T-helper 2 cell treated with Interferon-gamma antibody and Interleukin-4, amounts not matched to agents 5 μg/mL and 100 μg/mL, for 36 hours (primary cell): Measurements from ENCODE around the gene SMPD1.
"Not testable (repeated sequence)": the region's sequence is repeated elsewhere in the genome, so short reads cannot be mapped to it uniquely, and the experiment has no call there.

Experiments
- DNase-seq: peaks from one replicate; pipeline ENCODE4 v3.0.0; 2021; ENCODE audit warnings: low spot score
- H3K27ac Mint-ChIP-seq: one replicate; pipeline ENCODE4 v1.8.0; 2021; ENCODE audit warnings: mild to moderate bottlenecking, mixed read lengths
- H3K27me3 Mint-ChIP-seq: one replicate; pipeline ENCODE4 v1.8.0; 2021; ENCODE audit warnings: low read depth, mixed read lengths
- H3K36me3 Mint-ChIP-seq: one replicate; pipeline ENCODE4 v1.8.0; 2021; ENCODE audit warnings: low read depth, mixed read lengths
- H3K4me1 Mint-ChIP-seq: one replicate; pipeline ENCODE4 v1.8.0; 2021; ENCODE audit warnings: low read depth, mixed read lengths
- H3K4me3 Mint-ChIP-seq: one replicate; pipeline ENCODE4 v1.8.0; 2022; ENCODE audit warnings: mild to moderate bottlenecking, moderate library complexity, mixed read lengths
- H3K9me3 Mint-ChIP-seq: one replicate; pipeline ENCODE4 v1.8.0; 2021; ENCODE audit warnings: mixed read lengths

The SMPD1 gene

DNA sequence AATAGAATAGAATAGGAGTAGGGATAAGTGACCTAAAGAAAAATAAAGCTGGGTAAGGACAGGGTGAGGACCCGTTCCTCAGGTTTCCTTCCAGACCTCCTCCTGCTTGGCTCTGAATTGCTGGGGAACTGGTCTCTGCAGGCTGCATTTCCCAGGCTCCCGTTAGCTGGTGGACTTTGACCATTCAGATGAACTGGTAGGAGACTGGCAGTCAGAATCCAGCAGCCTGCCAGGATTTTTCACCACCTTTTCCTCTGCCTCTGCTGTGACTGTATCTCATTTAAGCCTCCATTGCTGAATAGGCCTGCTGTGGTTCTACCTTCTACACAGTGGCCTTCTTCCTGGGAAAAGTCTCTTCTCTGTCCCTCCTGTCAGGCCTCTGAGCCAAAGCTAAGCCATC is 24.6 kb upstream of the SMPD1 start:
- Mint-ChIP-seq H3K4me3 (no peak overlapping the region), H3K27me3 (no peaks in the 10 kb centered on the region), H3K36me3 (no peaks in the 10 kb centered on the region), H3K9me3 (no peaks in the 10 kb centered on the region), H3K4me1 (no peaks in the 10 kb centered on the region), H3K27ac (no peak overlapping the region)
- no peak for DNase-seq

- no peak for DNase-seq
- Mint-ChIP-seq H3K4me3 (no peak overlapping the region), H3K27ac (no peak overlapping the region), H3K27me3 (no peaks in the 10 kb centered on the region), H3K4me1 (peaks cover 4% of the 10 kb centered on the region), H3K9me3 (no peaks in the 10 kb centered on the region), H3K36me3 (no peaks in the 10 kb centered on the region)
Measured at GRCh38 chr11:6371825-6372224, 18.4 kb upstream of the SMPD1 start.

GRCh38 chr11:6377902-6378639 is 12.2 kb upstream of the SMPD1 start:
- H3K36me3 Mint-ChIP-seq = no peaks in the 10 kb centered on the region
- H3K9me3 Mint-ChIP-seq = no peaks in the 10 kb centered on the region
- H3K27me3 Mint-ChIP-seq = no peaks in the 10 kb centered on the region
- peak overlapping the region; percentile 81 for H3K27ac Mint-ChIP-seq
- DNase-seq = no peak
- H3K4me1 Mint-ChIP-seq = peaks cover 23% of the 10 kb centered on the region
- H3K4me3 Mint-ChIP-seq = peak overlapping the region; percentile 43

DNA sequence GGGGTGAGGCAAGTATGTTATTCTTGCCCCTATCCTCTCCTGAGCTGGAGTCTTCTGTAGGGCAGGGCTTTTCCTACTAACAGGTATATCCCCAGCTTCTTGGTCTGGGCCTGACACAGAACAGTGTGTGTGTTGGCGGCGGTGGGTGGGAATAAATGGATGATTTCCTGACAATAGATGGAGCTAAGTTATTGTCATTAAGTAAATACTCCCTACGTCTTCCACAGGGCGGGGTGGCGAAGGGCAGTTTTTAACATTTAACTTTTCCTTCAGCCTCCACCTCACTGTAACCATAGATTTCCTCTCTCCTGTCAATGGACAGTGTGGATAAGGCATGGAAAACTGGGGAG is 11.7 kb upstream of the SMPD1 start:
- peaks cover 23% of the 10 kb centered on the region for H3K4me1 Mint-ChIP-seq
- H3K9me3 Mint-ChIP-seq = no peaks in the 10 kb centered on the region
- DNase-seq = no peak
- H3K27ac Mint-ChIP-seq = peak overlapping the region; percentile 81
- no peaks in the 10 kb centered on the region for H3K27me3 Mint-ChIP-seq
- H3K36me3 Mint-ChIP-seq = no peaks in the 10 kb centered on the region
- H3K4me3 Mint-ChIP-seq = peak overlapping the region; percentile 43

DNA sequence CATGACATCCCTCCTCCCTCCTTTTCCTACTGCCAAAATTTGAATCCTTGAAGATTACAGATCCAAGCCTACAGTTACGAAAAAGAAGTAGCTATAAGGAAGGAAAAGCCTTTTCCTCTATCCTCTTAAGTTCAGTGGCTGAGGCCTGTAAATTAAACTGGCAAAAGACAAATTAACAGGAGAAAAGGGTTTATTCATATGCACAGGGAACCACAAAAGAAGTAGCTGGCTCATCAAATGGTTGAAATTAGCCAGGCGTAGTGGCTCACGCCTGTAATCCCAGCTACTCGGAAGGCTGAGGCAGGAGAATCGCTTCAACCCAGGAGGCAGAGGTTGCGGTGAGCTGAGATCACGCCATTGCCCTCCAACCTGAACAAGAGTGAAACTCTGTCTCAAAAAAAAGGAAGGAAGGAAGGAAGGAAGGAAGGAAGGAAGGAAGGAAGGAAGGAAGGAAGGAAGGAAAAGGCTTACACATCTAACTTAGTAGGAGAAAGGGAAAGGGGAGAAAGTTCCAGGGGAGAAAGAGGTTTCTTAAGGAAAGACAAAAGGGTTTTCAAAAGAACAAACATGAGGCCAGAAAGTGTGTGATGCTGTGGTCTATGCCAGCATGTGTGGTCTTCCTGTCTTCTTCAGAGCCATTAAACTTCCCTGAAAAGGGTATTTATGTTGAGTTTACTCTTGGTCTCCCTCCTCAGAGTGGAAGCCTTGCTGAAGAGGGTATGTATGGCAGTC is 5.1 kb upstream of the SMPD1 start:
- DNase-seq = no peak
- Mint-ChIP-seq H3K4me3 (no peak overlapping the region), H3K36me3 (no peaks in the 10 kb centered on the region), H3K27me3 (peaks cover 2% of the 10 kb centered on the region), H3K9me3 (no peaks in the 10 kb centered on the region), H3K27ac (no peak overlapping the region), H3K4me1 (peaks cover 17% of the 10 kb centered on the region)

GRCh38 chr11:6387811-6388599 is 2.3 kb upstream of the SMPD1 start:
- DNase-seq = no peak
- Mint-ChIP-seq H3K9me3 (no peaks in the 10 kb centered on the region), H3K4me3 (peak overlapping the region; percentile 8), H3K4me1 (peaks cover 29% of the 10 kb centered on the region), H3K27ac (no peak overlapping the region), H3K36me3 (peaks cover 17% of the 10 kb centered on the region), H3K27me3 (peaks cover 2% of the 10 kb centered on the region)

DNA sequence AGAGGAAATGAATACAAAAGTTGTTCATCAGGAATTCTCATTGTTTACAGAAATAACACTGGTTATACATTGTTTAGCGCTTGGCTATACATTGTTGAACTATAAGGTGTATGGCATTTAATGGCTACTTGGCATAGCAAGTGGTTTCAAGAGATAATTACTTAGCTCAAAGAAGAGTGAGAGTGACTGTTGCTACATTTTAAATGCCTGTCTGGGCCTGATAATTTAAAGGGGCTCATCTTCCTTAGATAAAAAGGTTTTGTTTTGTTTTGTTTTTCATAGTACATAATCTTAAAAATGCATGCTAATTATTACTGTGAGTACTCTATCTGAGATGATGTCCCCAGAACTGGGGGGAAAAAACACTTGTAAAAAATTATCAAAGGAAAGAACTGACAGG is 1.5 kb upstream of the SMPD1 start:
- peaks cover 24% of the 10 kb centered on the region for H3K36me3 Mint-ChIP-seq
- H3K4me3 Mint-ChIP-seq = peak overlapping the region; percentile 88
- peaks cover 2% of the 10 kb centered on the region for H3K27me3 Mint-ChIP-seq
- peaks cover 30% of the 10 kb centered on the region for H3K4me1 Mint-ChIP-seq
- no peaks in the 10 kb centered on the region for H3K9me3 Mint-ChIP-seq
- no peak for DNase-seq
- peak overlapping the region; percentile 46 for H3K27ac Mint-ChIP-seq

GRCh38 chr11:6390718-6391469 is 620 bp downstream of the SMPD1 start:
- H3K36me3 Mint-ChIP-seq = peaks cover 30% of the 10 kb centered on the region
- H3K4me3 Mint-ChIP-seq = peak overlapping the region; percentile 88
- H3K4me1 Mint-ChIP-seq = peaks cover 27% of the 10 kb centered on the region
- H3K27me3 Mint-ChIP-seq = peaks cover 2% of the 10 kb centered on the region
- H3K27ac Mint-ChIP-seq = peak overlapping the region; percentile 87
- no peaks in the 10 kb centered on the region for H3K9me3 Mint-ChIP-seq
- no peak for DNase-seq

- H3K4me1 Mint-ChIP-seq = peaks cover 30% of the 10 kb centered on the region
- H3K4me3 Mint-ChIP-seq = peak overlapping the region; percentile 88
- no peak overlapping the region for H3K27ac Mint-ChIP-seq
- peaks cover 2% of the 10 kb centered on the region for H3K27me3 Mint-ChIP-seq
- no peak for DNase-seq
- no peaks in the 10 kb centered on the region for H3K9me3 Mint-ChIP-seq
- H3K36me3 Mint-ChIP-seq = peaks cover 34% of the 10 kb centered on the region
Measured at GRCh38 chr11:6391537-6392134, 1.4 kb downstream of the SMPD1 start.

DNA sequence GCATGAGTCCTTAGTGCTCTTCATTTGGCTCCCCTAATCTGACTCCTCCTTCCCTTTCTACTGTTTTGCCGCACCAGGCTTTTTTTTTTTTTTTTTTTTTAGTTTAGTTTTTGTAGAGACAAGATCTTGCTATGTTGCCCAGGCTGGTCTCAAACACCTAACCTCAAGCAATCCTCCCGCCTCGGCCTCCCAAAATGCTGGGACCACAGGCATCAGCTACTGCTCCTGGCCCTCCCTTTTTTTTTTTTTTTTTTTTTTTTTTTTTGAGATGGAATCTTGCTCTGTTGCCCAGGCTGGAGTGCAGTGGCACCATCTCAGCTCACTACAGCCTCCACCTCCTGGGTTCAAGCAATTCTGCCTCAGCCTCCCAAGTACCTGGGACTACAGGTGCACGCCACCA is 2.0 kb downstream of the SMPD1 start:
- Mint-ChIP-seq H3K4me1 (peaks cover 31% of the 10 kb centered on the region), H3K36me3 (peaks cover 38% of the 10 kb centered on the region), H3K4me3 (peak overlapping the region; percentile 88)
- not testable (repeated sequence) for DNase-seq, H3K27me3 Mint-ChIP-seq, H3K27ac Mint-ChIP-seq, H3K9me3 Mint-ChIP-seq

GRCh38 chr11:6393989-6394670 is 3.9 kb downstream of the SMPD1 start:
- Mint-ChIP-seq H3K4me1 (peaks cover 30% of the 10 kb centered on the region), H3K27me3 (no peaks in the 10 kb centered on the region), H3K9me3 (no peaks in the 10 kb centered on the region), H3K36me3 (peaks cover 56% of the 10 kb centered on the region), H3K4me3 (no peak overlapping the region), H3K27ac (no peak overlapping the region)
- no peak for DNase-seq

- Mint-ChIP-seq H3K36me3 (peaks cover 65% of the 10 kb centered on the region), H3K4me1 (peaks cover 26% of the 10 kb centered on the region), H3K9me3 (no peaks in the 10 kb centered on the region), H3K4me3 (no peak overlapping the region), H3K27me3 (no peaks in the 10 kb centered on the region), H3K27ac (no peak overlapping the region)
- no peak for DNase-seq
Measured at GRCh38 chr11:6395470-6396060, 5.3 kb downstream of the SMPD1 start.

- Mint-ChIP-seq H3K9me3 (no peaks in the 10 kb centered on the region), H3K27ac (no peak overlapping the region), H3K4me3 (no peak overlapping the region), H3K27me3 (no peaks in the 10 kb centered on the region), H3K4me1 (peaks cover 29% of the 10 kb centered on the region), H3K36me3 (peaks cover 65% of the 10 kb centered on the region)
- no peak for DNase-seq
Measured at GRCh38 chr11:6397156-6397555, 6.9 kb downstream of the SMPD1 start.
